GM19035 (cell line): ENCODE data around the gene GUCY1A1.
A peak's percentile ranks its signal among the peaks of the same experiment; 100 is the strongest.
"Not testable (repeated sequence)": the region's sequence is repeated elsewhere in the genome, so short reads cannot be mapped to it uniquely, and the experiment has no call there.

Source experiments
- ATAC-seq: cut with Tn5 transposase; IDR thresholded peaks from one replicate; pipeline ENCODE4 v1.9.1; 2021; ENCODE audit not compliant: unreplicated experiment

GUCY1A1 gene, protein sequence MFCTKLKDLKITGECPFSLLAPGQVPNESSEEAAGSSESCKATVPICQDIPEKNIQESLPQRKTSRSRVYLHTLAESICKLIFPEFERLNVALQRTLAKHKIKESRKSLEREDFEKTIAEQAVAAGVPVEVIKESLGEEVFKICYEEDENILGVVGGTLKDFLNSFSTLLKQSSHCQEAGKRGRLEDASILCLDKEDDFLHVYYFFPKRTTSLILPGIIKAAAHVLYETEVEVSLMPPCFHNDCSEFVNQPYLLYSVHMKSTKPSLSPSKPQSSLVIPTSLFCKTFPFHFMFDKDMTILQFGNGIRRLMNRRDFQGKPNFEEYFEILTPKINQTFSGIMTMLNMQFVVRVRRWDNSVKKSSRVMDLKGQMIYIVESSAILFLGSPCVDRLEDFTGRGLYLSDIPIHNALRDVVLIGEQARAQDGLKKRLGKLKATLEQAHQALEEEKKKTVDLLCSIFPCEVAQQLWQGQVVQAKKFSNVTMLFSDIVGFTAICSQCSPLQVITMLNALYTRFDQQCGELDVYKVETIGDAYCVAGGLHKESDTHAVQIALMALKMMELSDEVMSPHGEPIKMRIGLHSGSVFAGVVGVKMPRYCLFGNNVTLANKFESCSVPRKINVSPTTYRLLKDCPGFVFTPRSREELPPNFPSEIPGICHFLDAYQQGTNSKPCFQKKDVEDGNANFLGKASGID

DNA sequence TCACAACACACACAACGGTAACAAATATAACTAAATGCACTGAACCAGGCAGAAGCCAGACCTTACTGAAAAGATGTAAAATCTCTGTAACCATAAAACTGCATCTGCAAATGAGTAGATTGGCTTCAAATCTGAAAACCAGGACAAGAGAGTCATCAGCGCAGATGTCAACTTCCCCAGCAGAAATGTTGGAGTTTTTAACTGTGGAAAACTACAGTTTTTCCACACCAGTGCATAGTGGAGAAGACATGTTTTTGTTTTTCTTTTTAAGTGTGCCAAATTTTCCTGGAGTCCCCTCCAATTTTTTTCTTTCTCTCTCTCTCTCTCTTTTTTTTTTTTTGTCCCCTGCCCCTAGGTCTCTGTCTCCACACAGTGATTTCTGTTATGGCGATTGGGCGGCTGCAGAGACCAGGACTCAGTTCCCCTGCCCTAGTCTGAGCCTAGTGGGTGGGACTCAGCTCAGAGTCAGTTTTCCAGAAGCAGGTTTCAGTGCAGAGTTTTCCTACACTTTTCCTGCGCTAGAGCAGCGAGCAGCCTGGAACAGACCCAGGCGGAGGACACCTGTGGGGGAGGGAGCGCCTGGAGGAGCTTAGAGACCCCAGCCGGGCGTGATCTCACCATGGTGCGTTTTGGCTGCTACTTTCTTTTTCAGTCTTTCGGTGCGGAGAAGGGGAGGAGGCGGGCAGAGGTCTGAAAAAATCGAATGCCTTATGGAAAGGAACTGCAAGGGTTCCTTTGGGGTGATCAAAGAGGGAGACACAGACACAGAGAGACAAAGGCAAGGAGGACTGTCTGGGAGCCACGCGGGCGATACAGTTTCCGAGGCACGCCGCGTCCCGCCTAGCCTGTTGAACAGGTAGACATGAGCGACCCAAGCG, at the start of gene GUCY1A1:
TSS of gene GUCY1A1 (plus strand) at position 505 of the 878 bp plus-strand sequence. CDS start 30,020 bp downstream, outside the sequence.
- peak; percentile 38 for ATAC-seq

DNA sequence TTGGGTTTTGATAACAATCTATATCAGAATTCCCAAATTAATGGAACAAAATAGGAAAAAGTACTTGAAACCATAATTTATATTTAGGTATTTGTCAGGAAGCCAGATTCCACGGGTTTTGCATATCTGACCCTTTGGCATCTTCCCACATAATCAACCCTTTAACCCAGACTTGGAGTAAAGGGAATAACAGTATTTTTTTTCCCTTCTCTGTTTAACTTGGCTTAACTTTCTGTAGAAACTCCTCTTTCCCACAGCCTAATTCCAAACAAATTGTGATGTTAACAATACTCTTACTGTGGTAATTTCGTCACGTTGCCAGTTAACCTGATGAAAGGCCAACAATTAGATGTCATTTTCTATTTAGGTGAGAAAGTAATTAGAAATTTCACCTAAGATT, 49.4 kb upstream of the GUCY1A1 start:
- ATAC-seq: no peak

DNA sequence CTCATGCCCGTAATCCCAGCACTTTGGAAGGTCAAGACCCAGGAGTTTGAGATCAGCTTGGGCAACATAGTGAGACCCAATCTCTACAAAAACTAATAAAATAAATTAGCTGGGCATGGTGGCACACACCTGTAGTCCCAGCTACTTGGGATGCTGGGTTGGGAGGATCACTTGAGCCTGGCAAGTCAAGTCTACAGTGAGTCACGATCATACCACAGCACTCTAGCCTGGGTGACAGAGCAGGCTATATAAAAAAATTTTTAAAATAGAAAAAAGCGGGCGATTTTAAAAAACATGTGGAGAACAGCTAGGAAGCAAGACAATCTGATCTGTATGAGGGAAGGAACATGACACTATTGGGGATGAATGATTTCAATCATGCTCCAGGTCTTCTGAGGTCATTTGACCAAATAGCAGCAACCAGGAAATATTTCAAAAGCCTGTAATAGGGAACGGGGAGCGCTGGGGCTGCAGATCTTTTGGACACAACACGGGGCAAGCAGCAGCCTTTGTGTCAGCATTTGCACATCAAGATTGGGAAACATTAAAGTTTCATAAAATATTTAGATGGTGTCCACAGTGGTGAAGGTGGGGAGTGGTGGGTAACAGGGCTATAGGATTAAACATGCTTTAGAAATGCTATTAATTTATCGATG, 48.3 kb upstream of the GUCY1A1 start:
- no peak for ATAC-seq

DNA sequence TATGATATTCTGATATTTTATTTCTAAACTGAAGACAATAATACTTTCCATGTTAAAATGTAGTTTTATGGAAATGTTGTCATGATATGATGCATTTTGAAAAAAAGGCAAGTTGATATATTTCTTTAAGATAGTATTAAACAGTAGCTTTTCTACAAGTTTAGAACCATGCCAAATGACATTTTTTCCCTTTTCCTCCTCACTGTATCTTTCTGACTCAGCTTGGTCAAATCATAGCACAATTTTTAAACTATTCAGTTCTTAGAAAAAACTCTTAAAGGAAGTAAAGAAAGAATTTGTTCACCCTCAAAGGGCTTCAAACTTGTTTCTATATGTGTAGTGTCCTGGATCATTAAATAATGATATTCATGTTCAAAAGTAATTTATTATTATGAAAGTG, 46.0 kb upstream of the GUCY1A1 start:
- no peak for ATAC-seq

DNA sequence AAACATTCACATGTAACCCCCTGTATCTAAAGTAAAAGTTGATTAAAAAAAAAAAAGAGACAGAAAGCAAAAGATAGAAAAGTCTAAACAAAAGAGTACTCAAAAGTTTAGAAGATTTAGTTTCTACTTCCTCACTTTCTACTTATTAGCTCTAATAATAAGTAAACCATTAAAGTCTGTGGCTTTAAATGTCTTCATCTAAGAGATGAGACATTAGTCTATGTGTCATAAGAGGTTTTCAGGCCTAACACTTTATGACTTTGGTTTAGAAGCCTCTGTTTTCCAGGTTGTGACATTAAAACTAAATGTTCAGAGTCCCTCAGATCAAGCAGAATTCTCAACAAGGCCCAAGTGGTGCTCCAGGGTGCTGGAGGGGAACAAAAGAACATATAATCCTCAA, 42.2 kb upstream of the GUCY1A1 start:
- no peak for ATAC-seq

DNA sequence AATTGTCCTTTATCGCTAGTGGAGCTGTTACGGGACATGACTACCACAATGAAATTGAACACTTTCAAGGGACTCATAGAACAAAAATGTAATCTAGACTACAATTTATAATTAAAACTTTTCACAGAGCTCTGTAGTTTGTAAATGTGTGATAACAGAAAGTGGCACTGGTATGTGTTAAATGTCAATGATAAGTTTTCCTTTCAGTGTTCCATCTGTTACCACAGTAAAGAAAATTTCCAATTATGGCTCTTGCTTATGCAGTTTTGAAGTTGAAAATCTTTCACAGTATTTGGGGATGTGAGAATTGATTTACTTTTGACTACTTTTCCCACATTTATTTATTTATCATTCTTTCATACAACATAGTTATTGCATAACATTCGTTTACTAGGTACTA, 40.1 kb upstream of the GUCY1A1 start:
- no peak for ATAC-seq

DNA sequence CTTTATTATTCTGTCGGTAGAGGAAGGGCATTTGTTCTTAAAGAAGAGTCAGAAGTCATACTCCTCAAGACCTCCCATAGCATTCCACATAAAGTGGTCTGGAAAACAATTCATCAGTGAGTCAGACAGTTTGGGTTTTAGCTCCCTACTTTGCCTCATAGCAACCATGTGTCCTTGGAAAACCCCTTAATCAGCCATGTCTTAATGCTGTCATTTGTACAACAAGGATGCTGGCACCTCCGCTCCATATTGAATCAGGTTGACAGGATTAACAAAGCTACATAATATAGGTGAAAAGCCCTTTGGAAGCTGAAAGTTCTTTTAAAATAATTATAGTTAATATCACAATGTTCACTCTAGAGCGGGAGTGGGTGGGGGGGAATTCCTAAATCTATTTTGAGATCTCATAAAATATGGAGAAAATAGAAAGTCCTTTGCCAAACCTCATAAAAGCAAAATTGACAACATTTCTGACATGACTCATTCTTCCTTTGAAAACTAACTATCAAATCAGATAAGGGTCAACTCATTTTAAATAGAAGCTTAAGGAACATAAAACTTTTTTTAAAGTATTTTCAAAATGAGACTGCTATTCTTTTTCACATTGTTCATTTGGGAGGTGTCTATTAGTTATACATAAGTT, 37.3 kb upstream of the GUCY1A1 start:
- no peak for ATAC-seq

DNA sequence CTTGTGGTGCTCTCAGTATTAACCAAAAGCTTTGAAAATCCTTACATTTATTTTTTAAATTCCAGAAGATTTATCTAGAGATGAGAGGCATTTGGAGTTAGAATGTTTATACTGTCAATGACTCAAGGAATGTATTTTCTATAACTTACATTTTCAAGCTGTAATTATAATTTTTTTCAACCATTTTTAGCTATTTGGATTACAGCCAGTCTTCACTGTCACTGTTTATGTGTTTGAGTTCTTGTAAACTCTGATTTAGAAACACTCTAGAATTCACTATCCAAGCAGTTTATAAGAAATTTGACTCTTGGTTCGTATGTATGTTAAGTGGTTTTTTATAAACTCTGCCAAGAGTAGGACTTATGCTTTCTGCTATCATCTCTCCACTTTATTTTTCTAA, 36.7 kb upstream of the GUCY1A1 start:
- ATAC-seq: no peak

DNA sequence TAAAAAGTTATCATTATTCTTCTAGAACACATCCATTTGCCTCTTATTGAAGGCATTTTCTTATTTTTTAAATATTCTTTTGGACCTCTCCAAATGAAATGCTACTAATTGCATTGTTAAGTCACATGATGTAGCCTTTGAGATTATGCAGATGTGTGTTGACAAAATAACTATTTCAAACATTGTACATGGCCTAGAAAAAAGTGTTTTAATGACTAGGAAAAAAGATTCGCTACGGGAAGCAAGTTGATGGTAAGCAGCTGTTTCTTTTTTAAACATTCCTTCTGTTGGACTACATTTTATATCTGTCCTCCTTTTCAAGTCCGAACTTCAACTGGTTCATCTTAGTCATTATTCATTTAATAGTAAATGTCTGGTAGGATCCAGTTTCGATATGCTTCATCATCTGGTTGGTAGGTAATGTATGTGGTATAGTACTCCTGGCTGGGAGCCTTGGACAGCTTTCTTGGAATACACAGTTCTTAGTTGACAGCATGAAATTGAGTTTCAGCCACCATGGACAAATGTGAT, 34.3 kb upstream of the GUCY1A1 start:
- ATAC-seq: no peak

DNA sequence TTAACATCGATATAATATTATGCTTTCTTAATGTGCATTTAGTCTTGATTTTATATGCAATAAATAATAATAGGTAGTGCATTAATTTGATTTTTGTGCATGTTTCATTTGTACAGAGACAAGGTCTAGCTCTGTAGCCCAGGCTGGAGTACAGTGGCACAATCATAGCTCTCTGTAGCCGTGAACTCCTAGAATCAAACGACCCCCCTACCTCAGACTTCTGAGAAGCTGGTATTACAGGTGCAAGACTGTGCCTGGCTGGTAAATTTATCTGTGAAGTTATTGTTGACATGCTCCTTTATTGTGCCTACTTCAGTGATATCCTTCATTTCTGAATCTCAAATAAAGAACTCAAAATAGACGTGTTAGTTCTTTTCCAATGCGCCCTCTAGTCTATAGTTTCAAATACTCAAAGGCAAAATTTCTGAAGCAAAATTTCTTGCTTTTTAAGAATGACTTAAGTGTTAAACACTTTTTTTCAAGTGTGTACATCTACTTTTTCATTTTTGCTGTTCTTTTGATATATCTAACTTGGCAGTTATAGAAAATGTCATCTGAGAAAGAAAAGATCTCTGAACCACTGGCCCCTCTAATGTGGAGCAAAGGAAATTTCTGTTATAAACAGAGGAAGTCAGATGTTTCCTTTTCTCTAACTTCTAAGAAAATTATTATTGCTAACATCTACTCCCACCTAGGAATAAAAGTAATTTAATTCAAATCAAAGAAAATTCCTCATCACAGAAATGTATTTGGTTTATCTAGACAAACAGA, 28.3 kb upstream of the GUCY1A1 start:
- no peak for ATAC-seq

DNA sequence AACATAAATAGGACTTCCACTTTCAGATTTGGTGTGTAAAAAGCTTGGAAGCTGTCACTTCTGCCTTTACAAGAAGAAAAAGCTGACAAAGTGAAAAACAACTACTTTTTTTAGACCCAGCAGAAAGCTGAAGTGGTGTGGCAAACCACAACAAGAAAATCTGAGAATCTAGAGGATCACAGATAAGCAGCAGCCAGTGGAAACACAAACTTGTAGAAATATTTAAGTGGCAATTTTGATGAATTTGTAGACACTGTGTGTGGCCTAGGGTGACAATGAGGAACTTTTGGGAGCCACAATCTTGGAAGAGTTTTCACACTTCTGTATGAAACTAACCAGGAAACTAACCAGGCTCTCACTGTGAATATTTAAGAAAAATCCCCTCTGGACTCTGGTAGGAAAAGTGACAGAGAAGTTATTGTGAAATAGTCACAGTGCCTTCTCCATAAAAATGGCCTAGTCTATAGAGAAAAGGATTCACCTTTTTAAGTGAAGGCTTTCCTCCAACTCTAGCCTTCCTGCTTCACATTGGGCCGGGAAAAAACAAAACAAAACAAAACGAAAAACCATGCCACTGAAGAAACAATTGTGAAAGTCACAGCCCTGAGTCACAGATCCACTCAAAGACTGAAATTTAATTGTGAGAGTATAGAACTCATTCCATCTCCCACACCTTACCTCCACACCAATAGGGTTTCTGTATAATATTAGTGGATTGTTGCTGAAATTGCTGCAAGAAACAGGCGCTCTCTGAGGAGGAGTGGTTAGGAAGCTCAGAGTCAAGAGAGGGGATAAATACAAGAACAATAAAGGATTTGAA, 26.7 kb upstream of the GUCY1A1 start:
- peak; percentile 79 for ATAC-seq

DNA sequence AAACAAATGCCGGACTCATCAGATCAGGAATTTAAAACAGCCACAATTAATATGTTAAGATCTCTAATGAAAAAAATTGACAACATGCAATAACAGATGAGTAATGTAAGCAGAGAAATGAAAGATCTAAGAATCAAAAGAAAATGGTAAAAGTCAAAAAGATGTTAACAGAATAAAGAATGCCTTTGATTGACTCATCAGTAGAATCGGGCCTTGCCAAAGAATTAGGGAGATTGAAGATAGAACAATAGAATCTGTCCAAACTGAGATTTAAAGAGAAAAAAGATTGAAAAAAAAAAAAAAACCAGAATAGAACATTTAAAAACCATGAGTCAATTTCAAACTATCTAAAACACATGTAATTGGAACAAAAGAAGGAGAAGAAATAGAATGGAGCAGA, 25.9 kb upstream of the GUCY1A1 start:
- ATAC-seq: no peak

DNA sequence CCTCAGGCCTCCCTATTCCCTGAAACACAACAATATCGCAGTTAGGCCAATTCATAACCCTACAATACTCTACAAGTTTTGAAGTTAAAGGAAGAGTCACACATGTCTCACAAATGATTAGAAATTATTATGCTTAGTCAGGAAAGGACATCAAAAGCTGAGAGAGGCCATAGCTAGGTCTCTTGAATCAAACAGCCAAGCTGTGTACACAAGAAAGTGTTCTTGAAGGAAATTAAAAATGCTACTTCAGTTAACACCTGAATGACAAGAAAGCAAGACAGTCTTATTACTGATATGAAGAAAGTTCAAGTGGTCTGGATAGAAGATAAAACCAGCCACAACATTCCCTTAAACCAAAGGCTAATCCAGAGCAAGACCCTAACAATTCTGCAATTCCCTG, 23.6 kb upstream of the GUCY1A1 start:
- ATAC-seq: no peak

DNA sequence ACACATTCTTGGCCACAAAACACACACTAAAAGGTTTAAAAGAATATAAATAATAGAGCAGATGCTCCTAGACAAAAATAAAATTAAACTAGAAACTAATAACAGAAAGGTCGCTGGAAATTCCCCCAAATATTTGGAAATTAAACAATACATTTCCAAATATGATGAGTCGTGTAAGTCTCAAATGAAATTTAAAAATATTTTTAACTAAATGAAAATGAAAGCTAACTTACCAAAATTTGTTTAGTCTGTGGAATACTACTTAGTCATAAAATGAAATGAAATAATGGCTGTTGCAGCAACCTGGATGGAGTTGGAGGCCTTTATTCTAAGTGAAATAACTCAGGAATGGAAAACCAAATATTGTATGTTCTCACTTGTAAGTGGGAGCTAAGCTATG, 20.6 kb upstream of the GUCY1A1 start:
- ATAC-seq: no peak

DNA sequence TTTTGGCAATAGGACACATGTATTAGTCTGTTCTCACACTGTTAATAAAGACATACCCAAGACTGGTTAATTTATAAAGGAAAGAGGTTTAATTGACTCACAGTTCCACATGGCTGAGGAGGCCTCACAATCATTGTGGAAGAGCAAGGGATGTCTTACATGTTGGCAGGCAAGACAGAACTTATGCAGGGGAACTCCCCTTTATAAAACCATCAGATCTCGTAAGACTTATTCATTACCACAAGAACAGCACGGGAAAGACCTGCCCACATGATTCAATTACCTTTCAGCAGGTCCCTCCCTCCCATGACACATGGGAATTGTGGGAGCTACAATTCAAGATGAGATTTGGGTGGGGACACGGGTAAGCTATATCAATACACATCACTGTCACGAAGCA, 15.9 kb upstream of the GUCY1A1 start:
- ATAC-seq: not testable (repeated sequence)

DNA sequence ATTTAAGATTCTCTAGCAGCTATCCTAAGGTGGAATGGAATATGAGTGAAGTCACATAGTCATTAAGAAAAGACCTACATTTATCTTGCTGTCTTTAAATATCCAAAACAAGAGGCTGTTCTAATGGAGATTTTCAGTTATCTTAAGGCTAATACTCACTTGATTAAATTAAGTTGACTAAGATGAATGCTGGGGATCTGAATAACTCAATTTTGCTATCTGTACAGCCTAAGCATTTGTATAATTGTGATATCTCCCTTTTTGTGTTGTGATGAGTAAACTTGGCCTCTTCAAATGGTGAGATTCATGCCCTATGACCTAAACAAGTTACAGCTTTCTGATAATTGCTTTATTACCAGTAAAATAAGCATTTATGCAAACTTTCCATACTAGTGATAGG, 13.6 kb upstream of the GUCY1A1 start:
- no peak for ATAC-seq

DNA sequence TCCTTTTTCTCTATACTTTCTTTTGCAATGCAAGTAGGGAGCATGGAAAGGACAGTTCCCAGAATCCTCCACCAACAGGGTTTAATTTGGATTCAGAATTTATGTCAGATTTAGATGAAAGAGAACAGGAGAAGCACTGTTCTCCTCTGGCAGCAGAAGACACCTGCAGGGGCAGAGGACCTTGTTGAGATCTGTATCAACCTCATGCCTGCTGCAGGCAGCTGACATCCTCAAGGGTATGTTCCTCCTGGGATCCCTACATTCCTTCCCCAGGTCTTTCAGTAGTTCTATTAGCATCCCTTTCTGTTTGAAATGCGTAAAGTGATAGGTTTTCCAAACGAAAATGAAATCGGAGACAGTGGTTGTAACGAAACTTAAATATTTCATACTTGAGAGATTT, 10.6 kb upstream of the GUCY1A1 start:
- no peak for ATAC-seq

DNA sequence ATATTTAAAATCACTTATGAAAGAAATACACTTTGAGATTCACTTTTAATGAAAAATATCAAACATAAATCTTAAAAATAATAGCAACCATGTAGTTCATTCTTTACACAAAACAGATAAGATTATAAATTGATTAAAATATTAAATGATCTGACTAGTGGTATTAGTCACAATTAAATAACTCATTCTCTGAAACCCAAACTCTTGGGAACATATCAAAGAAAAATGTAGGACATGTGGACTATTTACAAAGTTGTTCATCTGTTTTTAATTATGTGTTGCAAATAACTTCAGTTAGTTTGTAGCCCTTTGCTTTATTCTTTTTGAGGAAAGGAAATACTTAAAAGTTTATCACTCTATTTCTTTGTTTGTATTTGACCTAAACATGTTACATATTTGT, 9.5 kb upstream of the GUCY1A1 start:
- no peak for ATAC-seq
